ENCODE results near the gene LIFR. TPM values are rescaled to one million over a fixed set of nuclear protein-coding genes. Genes with fewer than 3 reads are reported as not detected.

LIFR gene
- total RNA-seq, 2 donors from 2014 or later, result 81.7 to 85.9 TPM

DNA sequence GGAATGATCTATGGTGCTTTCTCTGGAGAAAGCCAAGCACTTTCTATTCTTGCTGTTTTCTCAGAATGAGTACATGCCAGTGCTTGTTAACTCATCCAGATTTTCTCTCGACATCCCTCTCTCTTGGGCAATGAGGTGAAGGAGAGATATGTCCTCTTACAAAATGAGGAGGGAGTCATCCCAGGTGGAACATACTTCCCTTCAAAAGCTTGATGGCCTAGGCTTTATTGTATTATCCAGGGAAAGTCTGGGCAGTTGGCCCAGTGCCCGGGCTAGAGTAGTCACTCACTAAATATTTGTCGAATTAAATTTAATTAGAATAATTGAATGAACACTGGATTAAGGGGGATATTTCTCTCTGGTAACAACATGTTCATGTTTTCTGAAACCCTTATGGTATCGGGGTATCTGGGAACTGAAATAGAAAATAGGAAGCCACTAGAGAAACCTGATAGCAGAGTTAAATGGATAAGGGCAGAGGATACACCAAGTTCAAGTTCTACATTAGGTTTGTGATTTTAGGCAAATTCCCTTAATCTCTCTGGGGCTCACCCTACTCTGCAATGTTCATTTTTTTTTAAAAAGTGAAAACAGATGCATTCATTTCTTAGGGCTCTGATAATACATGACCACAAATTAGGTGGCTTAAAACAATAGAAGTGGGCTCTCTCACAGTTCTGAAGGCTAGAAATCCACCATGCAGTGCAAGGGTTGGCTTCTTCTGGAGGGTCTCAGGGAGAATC, 99.6 kb downstream of the LIFR start:
- Mint-ChIP-seq H3K27ac (no peak overlapping the region), H3K4me1 (no peaks in the 10 kb centered on the region), H3K27me3 (ENCODE audit: insufficient read depth) (peaks cover 13% of the 10 kb centered on the region)

GRCh38 chr5:38455796-38456330, 100.6 kb downstream of the LIFR start:
- Histone ChIP-seq H3K27ac (ENCODE audit: low read depth, low read length) (no peak overlapping the region), H3K9me3 (ENCODE audit: control insufficient read depth, low read length) (no peaks in the 10 kb centered on the region), H3K9ac (ENCODE audit: extremely low read depth, low read length, poor library complexity, severe bottlenecking) (no peak overlapping the region), H3K27me3 (ENCODE audit: control insufficient read depth, insufficient read depth, low read length, poor library complexity, severe bottlenecking) (no peaks in the 10 kb centered on the region), H3K4me3 (ENCODE audit: low read length) (no peak overlapping the region), H3K4me1 (ENCODE audit: control insufficient read depth, insufficient read depth, low read length) (no peaks in the 10 kb centered on the region), H3K36me3 (ENCODE audit: control insufficient read depth, insufficient read depth, low read length) (no peaks in the 10 kb centered on the region)
- no peak for DNase-seq
- H3K27me3 Mint-ChIP-seq (ENCODE audit: insufficient read depth), result peaks cover 13% of the 10 kb centered on the region
- WGBS, 2 experiments (ENCODE audit: insufficient coverage in 1 of 2, insufficient read length in 1 of 2), result 90 to 97% methylated on average over 4 to 8 of the region's 8 CpGs
- H3K4me3 Mint-ChIP-seq, result no peak overlapping the region
- no peaks in the 10 kb centered on the region for H3K9me3 Mint-ChIP-seq
- TF ChIP-seq, protein P1, sequence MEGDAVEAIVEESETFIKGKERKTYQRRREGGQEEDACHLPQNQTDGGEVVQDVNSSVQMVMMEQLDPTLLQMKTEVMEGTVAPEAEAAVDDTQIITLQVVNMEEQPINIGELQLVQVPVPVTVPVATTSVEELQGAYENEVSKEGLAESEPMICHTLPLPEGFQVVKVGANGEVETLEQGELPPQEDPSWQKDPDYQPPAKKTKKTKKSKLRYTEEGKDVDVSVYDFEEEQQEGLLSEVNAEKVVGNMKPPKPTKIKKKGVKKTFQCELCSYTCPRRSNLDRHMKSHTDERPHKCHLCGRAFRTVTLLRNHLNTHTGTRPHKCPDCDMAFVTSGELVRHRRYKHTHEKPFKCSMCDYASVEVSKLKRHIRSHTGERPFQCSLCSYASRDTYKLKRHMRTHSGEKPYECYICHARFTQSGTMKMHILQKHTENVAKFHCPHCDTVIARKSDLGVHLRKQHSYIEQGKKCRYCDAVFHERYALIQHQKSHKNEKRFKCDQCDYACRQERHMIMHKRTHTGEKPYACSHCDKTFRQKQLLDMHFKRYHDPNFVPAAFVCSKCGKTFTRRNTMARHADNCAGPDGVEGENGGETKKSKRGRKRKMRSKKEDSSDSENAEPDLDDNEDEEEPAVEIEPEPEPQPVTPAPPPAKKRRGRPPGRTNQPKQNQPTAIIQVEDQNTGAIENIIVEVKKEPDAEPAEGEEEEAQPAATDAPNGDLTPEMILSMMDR (conservative IDR thresholded peaks at IDR 0.05), result no peak
- no peaks in the 10 kb centered on the region for H3K36me3 Mint-ChIP-seq (ENCODE audit: low read depth)
- no peaks in the 10 kb centered on the region for H3K4me1 Mint-ChIP-seq
- no peak overlapping the region for H3K27ac Mint-ChIP-seq

More for the DNA sequence above, 99.6 kb downstream of the LIFR start:
- no peak overlapping the region for H3K4me3 ChIP-seq (ENCODE audit: low read length)
- no peak overlapping the region for H3K9ac ChIP-seq (ENCODE audit: extremely low read depth, low read length, poor library complexity, severe bottlenecking)
- H3K9me3 ChIP-seq (ENCODE audit: control insufficient read depth, low read length), result no peaks in the 10 kb centered on the region
- no peak overlapping the region for H3K4me3 Mint-ChIP-seq
- H3K36me3 ChIP-seq (ENCODE audit: control insufficient read depth, insufficient read depth, low read length), result no peaks in the 10 kb centered on the region
- no peaks in the 10 kb centered on the region for H3K36me3 Mint-ChIP-seq (ENCODE audit: low read depth)
- TF ChIP-seq, protein P1 (conservative IDR thresholded peaks at IDR 0.05), result no peak
- H3K9me3 Mint-ChIP-seq, result no peaks in the 10 kb centered on the region
- no peaks in the 10 kb centered on the region for H3K4me1 ChIP-seq (ENCODE audit: control insufficient read depth, insufficient read depth, low read length)
- DNase-seq, result no peak
- no peaks in the 10 kb centered on the region for H3K27me3 ChIP-seq (ENCODE audit: control insufficient read depth, insufficient read depth, low read length, poor library complexity, severe bottlenecking)
- H3K27ac ChIP-seq (ENCODE audit: low read depth, low read length), result no peak overlapping the region
- 93 to 95% methylated on average over 3 to 4 of the region's 4 CpGs for WGBS, 2 experiments (ENCODE audit: insufficient coverage in 1 of 2, insufficient read length in 1 of 2)

- Histone ChIP-seq H3K4me1 (ENCODE audit: control insufficient read depth, insufficient read depth, low read length) (no peaks in the 10 kb centered on the region), H3K27ac (ENCODE audit: low read depth, low read length) (no peak overlapping the region), H3K9me3 (ENCODE audit: control insufficient read depth, low read length) (no peaks in the 10 kb centered on the region), H3K27me3 (ENCODE audit: control insufficient read depth, insufficient read depth, low read length, poor library complexity, severe bottlenecking) (no peaks in the 10 kb centered on the region), H3K4me3 (ENCODE audit: low read length) (no peak overlapping the region), H3K9ac (ENCODE audit: extremely low read depth, low read length, poor library complexity, severe bottlenecking) (no peak overlapping the region), H3K36me3 (ENCODE audit: control insufficient read depth, insufficient read depth, low read length) (no peaks in the 10 kb centered on the region)
- no peak for DNase-seq
- 92 to 96% methylated on average over 6 to 11 of the region's 11 CpGs for WGBS, 2 experiments (ENCODE audit: insufficient coverage in 1 of 2, insufficient read length in 1 of 2)
- no peaks in the 10 kb centered on the region for H3K4me1 Mint-ChIP-seq
- no peaks in the 10 kb centered on the region for H3K9me3 Mint-ChIP-seq
- TF ChIP-seq, protein P1 (conservative IDR thresholded peaks at IDR 0.05), result no peak
- no peak overlapping the region for H3K27ac Mint-ChIP-seq
- no peaks in the 10 kb centered on the region for H3K36me3 Mint-ChIP-seq (ENCODE audit: low read depth)
- no peak overlapping the region for H3K4me3 Mint-ChIP-seq
- H3K27me3 Mint-ChIP-seq (ENCODE audit: insufficient read depth), result peaks cover 19% of the 10 kb centered on the region
These were observed 102.5 kb downstream of the LIFR start for GRCh38 chr5:38453921-38454320.

Data from endodermal cell (in vitro differentiated cells).